ENCODE data around the gene ITGAX. TPM values are rescaled to one million over a fixed set of nuclear protein-coding genes. Genes with fewer than 3 reads are reported as not detected.

Gene ITGAX
- polyA plus RNA-seq, 2 donors: 1.1 to 1.5 TPM

- WGBS, 2 donors: 74 to 75% methylated on average over 18 of the region's 18 CpGs
- Histone ChIP-seq H3K27ac (ENCODE audit: low read depth in 2 of 2, low read length in 1 of 2) (no peak overlapping the region), H3K9me3 (ENCODE audit: control insufficient read depth in 2 of 2, insufficient read depth in 1 of 2, low read depth in 1 of 2, low read length in 1 of 2) (no peaks in the 10 kb centered on the region), H3K27me3 (ENCODE audit: control insufficient read depth in 1 of 2, insufficient read depth in 2 of 2, low read length in 2 of 2) (no peaks in the 10 kb centered on the region), H3K4me3 (ENCODE audit: low read depth in 1 of 2, low read length in 2 of 2) (no peak overlapping the region), H3K36me3 (ENCODE audit: control insufficient read depth in 2 of 2, insufficient read depth in 2 of 2, low read length in 1 of 2) (no peaks in the 10 kb centered on the region), H3K4me1 (ENCODE audit: control insufficient read depth in 2 of 2, insufficient read depth in 2 of 2, low read length in 1 of 2) (no peaks in the 10 kb centered on the region)
Measured at GRCh38 chr16:31357324-31358109, 2.5 kb downstream of the ITGAX start.

DNA sequence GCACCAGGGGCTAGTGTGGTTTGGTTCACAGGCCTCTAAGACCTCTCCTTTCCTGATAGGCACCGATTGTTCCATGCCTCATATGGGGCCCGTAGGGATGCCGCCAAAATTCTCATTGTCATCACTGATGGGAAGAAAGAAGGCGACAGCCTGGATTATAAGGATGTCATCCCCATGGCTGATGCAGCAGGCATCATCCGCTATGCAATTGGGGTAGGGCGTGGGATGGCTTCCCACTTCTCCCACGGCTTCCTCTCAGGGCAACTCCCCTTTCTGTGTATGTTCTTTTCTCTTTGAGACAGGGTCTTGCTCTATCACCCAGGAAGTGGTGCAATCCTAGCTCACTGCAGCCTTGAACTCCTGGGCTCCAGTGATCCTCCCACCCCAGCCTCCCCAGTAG lies 5.3 kb downstream of the ITGAX start:
- Histone ChIP-seq H3K27me3 (ENCODE audit: control insufficient read depth in 1 of 2, insufficient read depth in 2 of 2, low read length in 2 of 2) (no peaks in the 10 kb centered on the region), H3K4me1 (ENCODE audit: control insufficient read depth in 2 of 2, insufficient read depth in 2 of 2, low read length in 1 of 2) (no peaks in the 10 kb centered on the region), H3K9me3 (ENCODE audit: control insufficient read depth in 2 of 2, insufficient read depth in 1 of 2, low read depth in 1 of 2, low read length in 1 of 2) (peaks cover 0 to 2% of the 10 kb centered on the region in 2 donors), H3K36me3 (ENCODE audit: control insufficient read depth in 2 of 2, insufficient read depth in 2 of 2, low read length in 1 of 2) (no peaks in the 10 kb centered on the region), H3K4me3 (ENCODE audit: low read depth in 1 of 2, low read length in 2 of 2) (no peak overlapping the region), H3K27ac (ENCODE audit: low read depth in 2 of 2, low read length in 1 of 2) (no peak overlapping the region)
- WGBS, 2 donors: 83 to 88% methylated on average over 7 of the region's 7 CpGs

DNA sequence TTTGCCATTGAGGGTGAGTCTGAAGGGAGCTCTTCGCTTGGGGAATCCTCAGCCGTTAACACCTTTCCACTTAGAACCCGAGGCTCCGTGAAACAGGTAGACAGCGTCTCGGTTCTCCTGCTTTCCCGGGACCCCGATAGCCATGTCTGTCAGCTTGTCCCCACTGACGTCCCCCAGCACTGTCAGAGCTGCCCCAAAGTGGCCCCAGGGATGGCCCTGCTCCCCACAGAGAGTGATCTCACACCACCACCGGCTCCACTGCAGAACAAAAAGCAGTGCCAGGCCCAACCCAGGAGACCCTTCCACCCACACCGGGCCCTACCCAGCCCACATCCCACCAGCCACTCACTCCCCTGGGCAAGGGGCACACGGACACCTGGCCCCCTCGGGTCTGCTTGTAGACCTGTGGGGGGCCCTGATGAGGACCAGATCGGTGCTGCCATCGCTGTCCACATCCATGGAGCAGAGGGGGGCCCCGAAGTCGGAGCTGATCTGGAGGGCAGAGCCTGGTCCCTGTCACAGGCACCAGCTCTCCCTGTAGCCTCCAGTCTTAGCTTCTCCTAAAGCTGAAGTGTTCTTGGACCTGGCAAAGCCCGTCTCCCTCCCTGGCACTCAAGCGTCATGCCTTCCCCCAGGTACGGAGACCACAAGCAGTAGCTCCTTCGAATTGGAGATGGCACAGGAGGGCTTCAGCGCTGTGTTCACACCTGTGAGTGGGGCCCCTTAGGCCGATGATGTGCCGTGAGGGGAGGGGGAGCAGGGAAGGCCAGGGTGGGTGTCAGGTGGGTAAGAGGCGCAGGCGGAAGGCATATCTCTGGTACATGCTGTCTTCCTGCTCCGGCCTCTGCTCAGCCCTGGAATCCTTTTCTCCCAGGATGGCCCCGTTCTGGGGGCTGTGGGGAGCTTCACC lies 6.5 kb downstream of the ITGAX start:
- Histone ChIP-seq H3K36me3 (ENCODE audit: control insufficient read depth in 2 of 2, insufficient read depth in 2 of 2, low read length in 1 of 2) (no peaks in the 10 kb centered on the region), H3K9me3 (ENCODE audit: control insufficient read depth in 2 of 2, insufficient read depth in 1 of 2, low read depth in 1 of 2, low read length in 1 of 2) (peaks cover 0 to 2% of the 10 kb centered on the region in 2 donors), H3K27ac (ENCODE audit: low read depth in 2 of 2, low read length in 1 of 2) (no peak overlapping the region), H3K4me3 (ENCODE audit: low read depth in 1 of 2, low read length in 2 of 2) (no peak overlapping the region), H3K4me1 (ENCODE audit: control insufficient read depth in 2 of 2, insufficient read depth in 2 of 2, low read length in 1 of 2) (no peaks in the 10 kb centered on the region), H3K27me3 (ENCODE audit: control insufficient read depth in 1 of 2, insufficient read depth in 2 of 2, low read length in 2 of 2) (no peaks in the 10 kb centered on the region)
- WGBS, 2 donors: 80 to 82% methylated on average over 28 of the region's 28 CpGs

DNA sequence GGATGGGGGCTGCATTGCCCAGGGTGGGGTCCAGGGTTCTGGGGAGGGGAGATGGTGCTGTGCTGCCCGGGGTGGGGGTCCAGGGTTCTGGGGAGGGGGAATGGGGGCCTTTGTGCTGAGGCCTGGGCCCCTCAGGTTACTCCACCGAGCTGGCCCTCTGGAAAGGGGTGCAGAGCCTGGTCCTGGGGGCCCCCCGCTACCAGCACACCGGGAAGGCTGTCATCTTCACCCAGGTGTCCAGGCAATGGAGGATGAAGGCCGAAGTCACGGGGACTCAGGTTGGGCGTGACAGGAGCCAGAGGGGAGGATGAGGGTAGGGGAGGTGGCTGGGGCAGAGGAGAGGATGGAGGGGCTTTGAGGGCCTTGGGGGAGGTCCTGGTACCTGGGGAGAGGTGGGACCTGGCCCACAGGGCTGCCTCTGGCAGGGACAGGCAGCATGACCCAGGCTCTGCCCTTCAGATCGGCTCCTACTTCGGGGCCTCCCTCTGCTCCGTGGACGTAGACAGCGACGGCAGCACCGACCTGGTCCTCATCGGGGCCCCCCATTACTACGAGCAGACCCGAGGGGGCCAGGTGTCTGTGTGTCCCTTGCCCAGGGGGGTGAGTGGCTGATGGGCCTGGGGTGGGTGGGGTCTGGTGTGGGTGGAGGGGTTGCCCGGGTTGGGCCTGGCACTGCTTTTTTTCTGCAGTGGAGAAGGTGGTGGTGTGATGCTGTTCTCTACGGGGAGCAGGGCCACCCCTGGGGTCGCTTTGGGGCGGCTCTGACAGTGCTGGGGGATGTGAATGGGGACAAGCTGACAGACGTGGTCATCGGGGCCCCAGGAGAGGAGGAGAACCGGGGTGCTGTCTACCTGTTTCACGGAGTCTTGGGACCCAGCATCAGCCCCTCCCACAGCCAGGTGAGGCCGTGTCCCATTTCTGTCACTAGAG lies 7.8 kb downstream of the ITGAX start:
- no peaks in the 10 kb centered on the region for H3K36me3 ChIP-seq (ENCODE audit: control insufficient read depth in 2 of 2, insufficient read depth in 2 of 2, low read length in 1 of 2)
- H3K27ac ChIP-seq (ENCODE audit: low read depth in 2 of 2, low read length in 1 of 2): no peak overlapping the region
- no peak overlapping the region for H3K4me3 ChIP-seq (ENCODE audit: low read depth in 1 of 2, low read length in 2 of 2)
- H3K9me3 ChIP-seq (ENCODE audit: control insufficient read depth in 2 of 2, insufficient read depth in 1 of 2, low read depth in 1 of 2, low read length in 1 of 2): peaks cover 0 to 2% of the 10 kb centered on the region in 2 donors
- H3K27me3 ChIP-seq (ENCODE audit: control insufficient read depth in 1 of 2, insufficient read depth in 2 of 2, low read length in 2 of 2): no peaks in the 10 kb centered on the region
- WGBS, 2 donors: 85 to 87% methylated on average over 19 to 26 of the region's 26 CpGs
- H3K4me1 ChIP-seq (ENCODE audit: control insufficient read depth in 2 of 2, insufficient read depth in 2 of 2, low read length in 1 of 2): no peaks in the 10 kb centered on the region

GRCh38 chr16:31363721-31364120 lies 8.7 kb downstream of the ITGAX start:
- Histone ChIP-seq H3K4me3 (ENCODE audit: low read depth in 1 of 2, low read length in 2 of 2) (no peak overlapping the region), H3K36me3 (ENCODE audit: control insufficient read depth in 2 of 2, insufficient read depth in 2 of 2, low read length in 1 of 2) (no peaks in the 10 kb centered on the region), H3K4me1 (ENCODE audit: control insufficient read depth in 2 of 2, insufficient read depth in 2 of 2, low read length in 1 of 2) (no peaks in the 10 kb centered on the region), H3K9me3 (ENCODE audit: control insufficient read depth in 2 of 2, insufficient read depth in 1 of 2, low read depth in 1 of 2, low read length in 1 of 2) (peaks cover 0 to 2% of the 10 kb centered on the region in 2 donors), H3K27me3 (ENCODE audit: control insufficient read depth in 1 of 2, insufficient read depth in 2 of 2, low read length in 2 of 2) (no peaks in the 10 kb centered on the region), H3K27ac (ENCODE audit: low read depth in 2 of 2, low read length in 1 of 2) (no peak overlapping the region)
- WGBS, 2 donors: 91 to 93% methylated on average over 8 of the region's 8 CpGs

GRCh38 chr16:31364421-31364820 lies 9.4 kb downstream of the ITGAX start:
- Histone ChIP-seq H3K4me3 (ENCODE audit: low read depth in 1 of 2, low read length in 2 of 2) (no peak overlapping the region), H3K27me3 (ENCODE audit: control insufficient read depth in 1 of 2, insufficient read depth in 2 of 2, low read length in 2 of 2) (no peaks in the 10 kb centered on the region), H3K27ac (ENCODE audit: low read depth in 2 of 2, low read length in 1 of 2) (no peak overlapping the region), H3K9me3 (ENCODE audit: control insufficient read depth in 2 of 2, insufficient read depth in 1 of 2, low read depth in 1 of 2, low read length in 1 of 2) (peaks cover 0 to 2% of the 10 kb centered on the region in 2 donors), H3K4me1 (ENCODE audit: control insufficient read depth in 2 of 2, insufficient read depth in 2 of 2, low read length in 1 of 2) (no peaks in the 10 kb centered on the region), H3K36me3 (ENCODE audit: control insufficient read depth in 2 of 2, insufficient read depth in 2 of 2, low read length in 1 of 2) (no peaks in the 10 kb centered on the region)
- WGBS, 2 donors: 74 to 78% methylated on average over 6 of the region's 6 CpGs

DNA sequence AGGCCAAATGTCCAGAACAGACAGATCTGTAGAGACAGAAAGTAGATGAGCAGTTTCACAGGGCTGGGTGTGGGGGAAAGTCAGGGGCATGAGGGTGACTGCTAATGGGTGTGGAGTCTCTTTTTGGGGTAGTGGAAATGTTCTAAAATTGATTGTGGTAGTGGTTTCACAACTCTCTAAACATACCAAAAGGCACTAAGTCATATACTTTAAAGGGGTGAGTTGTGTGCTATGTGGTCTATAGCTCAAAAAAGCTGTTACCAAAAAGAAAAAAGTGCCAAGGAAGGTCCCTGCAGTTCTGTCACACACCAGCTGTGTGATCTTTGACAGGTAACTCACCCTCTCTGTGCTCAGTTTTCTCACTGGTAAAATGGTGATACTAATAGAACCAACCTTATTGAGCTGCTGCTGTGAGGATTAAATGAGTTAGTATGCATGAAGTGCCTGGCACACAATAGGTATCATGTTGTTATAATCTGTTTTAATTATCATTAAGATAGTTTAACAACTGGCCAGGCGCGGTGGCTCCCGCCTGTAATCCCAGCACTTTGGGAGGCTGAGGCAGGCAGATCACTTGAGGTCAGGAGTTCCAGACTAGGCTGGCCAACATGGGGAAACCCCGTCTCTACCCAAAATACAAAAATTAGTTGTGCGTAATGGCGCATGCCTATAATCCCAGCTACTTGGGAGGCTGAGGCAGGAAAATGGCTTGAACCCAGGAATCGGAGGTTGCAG lies 10.3 kb downstream of the ITGAX start:
- H3K27ac ChIP-seq (ENCODE audit: low read depth in 2 of 2, low read length in 1 of 2): no peak overlapping the region
- peaks cover 0 to 2% of the 10 kb centered on the region in 2 donors for H3K9me3 ChIP-seq (ENCODE audit: control insufficient read depth in 2 of 2, insufficient read depth in 1 of 2, low read depth in 1 of 2, low read length in 1 of 2)
- 90 to 93% methylated on average over 7 of the region's 7 CpGs for WGBS, 2 donors
- H3K4me1 ChIP-seq (ENCODE audit: control insufficient read depth in 2 of 2, insufficient read depth in 2 of 2, low read length in 1 of 2): no peaks in the 10 kb centered on the region
- no peaks in the 10 kb centered on the region for H3K27me3 ChIP-seq (ENCODE audit: control insufficient read depth in 1 of 2, insufficient read depth in 2 of 2, low read length in 2 of 2)
- no peak overlapping the region for H3K4me3 ChIP-seq (ENCODE audit: low read depth in 1 of 2, low read length in 2 of 2)
- H3K36me3 ChIP-seq (ENCODE audit: control insufficient read depth in 2 of 2, insufficient read depth in 2 of 2, low read length in 1 of 2): no peaks in the 10 kb centered on the region

DNA sequence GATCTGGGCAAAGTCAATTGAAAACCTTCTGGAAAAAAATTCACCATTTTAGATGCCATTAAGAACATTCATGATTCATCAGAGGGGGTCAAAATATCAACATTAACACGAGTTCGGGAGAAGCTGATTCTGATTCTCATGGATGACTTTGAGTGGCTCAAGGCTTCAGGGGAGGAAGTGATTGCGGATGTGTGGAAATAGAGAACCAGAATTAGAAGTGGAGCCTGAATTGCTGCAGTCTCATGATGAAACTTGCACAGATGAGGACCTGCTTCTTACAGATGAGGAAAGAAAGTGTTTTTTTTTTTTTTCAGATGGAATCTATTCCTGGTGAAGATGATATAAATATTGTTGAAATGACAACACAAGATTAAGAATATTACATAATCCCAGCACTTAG lies 12.9 kb downstream of the ITGAX start:
- Histone ChIP-seq H3K27ac (ENCODE audit: low read depth in 2 of 2, low read length in 1 of 2) (no peak overlapping the region), H3K27me3 (ENCODE audit: control insufficient read depth in 1 of 2, insufficient read depth in 2 of 2, low read length in 2 of 2) (no peaks in the 10 kb centered on the region), H3K9me3 (ENCODE audit: control insufficient read depth in 2 of 2, insufficient read depth in 1 of 2, low read depth in 1 of 2, low read length in 1 of 2) (peaks cover 0 to 2% of the 10 kb centered on the region in 2 donors), H3K4me1 (ENCODE audit: control insufficient read depth in 2 of 2, insufficient read depth in 2 of 2, low read length in 1 of 2) (no peaks in the 10 kb centered on the region), H3K36me3 (ENCODE audit: control insufficient read depth in 2 of 2, insufficient read depth in 2 of 2, low read length in 1 of 2) (no peaks in the 10 kb centered on the region), H3K4me3 (ENCODE audit: low read depth in 1 of 2, low read length in 2 of 2) (no peak overlapping the region)
- 79 to 82% methylated on average over 3 of the region's 3 CpGs for WGBS, 2 donors

Measured in esophagus (tissue), 2 donors.